HFF-Myc (cell line): ENCODE results near the gene PRSS57.

ENCODE experiments used
- DNase-seq: peaks from one replicate; pipeline ENCODE4 v3.0.0-alpha.2; 2011; ENCODE audit warnings: low read depth; ENCODE audit errors: extremely low read depth
- H3K4me3 ChIP-seq: replicated peaks from 2 replicates; pipeline ENCODE4 v1.5.1; 2011; ENCODE audit warnings: low read depth, mild to moderate bottlenecking, control low read depth, low read length
- CTCF ChIP-seq: IDR thresholded peaks from 2 replicates; pipeline ENCODE4 v1.5.1; 2012; ENCODE audit warnings: mild to moderate bottlenecking, low read depth, low read length, control low read depth; ENCODE audit errors: missing control alignments

Gene PRSS57

DNA sequence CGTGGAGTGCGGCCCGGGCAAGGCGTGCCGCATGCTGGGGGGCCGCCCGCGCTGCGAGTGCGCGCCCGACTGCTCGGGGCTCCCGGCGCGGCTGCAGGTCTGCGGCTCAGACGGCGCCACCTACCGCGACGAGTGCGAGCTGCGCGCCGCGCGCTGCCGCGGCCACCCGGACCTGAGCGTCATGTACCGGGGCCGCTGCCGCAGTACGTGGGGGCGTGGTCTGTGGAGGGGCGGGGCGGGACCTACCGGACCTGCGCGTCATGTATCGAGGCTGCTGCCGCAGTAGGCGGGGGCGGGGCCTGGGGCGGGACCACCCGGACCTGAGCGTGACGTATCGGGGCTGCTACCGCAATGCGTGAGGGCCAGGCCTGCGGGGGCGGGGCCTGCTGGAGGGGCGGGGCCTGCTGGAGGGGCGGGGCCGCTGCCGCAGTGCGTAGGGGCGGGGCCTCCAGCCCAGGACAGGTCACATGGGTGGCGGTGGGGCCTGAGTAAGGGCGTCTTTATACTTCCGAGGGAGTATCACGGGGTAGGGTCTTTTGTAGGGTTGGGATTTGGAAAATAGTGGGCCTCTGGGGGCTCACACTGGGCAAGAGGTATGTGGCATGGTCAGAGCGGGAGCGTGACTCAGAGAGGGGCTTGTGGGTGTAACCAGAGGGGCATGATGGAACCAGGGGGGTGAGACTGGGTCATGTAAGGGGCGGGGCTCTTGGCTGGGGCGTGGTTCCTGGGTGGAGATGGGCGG, 14.8 kb downstream of the PRSS57 start:
- H3K4me3 ChIP-seq = peak overlapping the region; percentile 68
- DNase-seq = peak; percentile 88
- TF ChIP-seq CTCF = no peak

DNA sequence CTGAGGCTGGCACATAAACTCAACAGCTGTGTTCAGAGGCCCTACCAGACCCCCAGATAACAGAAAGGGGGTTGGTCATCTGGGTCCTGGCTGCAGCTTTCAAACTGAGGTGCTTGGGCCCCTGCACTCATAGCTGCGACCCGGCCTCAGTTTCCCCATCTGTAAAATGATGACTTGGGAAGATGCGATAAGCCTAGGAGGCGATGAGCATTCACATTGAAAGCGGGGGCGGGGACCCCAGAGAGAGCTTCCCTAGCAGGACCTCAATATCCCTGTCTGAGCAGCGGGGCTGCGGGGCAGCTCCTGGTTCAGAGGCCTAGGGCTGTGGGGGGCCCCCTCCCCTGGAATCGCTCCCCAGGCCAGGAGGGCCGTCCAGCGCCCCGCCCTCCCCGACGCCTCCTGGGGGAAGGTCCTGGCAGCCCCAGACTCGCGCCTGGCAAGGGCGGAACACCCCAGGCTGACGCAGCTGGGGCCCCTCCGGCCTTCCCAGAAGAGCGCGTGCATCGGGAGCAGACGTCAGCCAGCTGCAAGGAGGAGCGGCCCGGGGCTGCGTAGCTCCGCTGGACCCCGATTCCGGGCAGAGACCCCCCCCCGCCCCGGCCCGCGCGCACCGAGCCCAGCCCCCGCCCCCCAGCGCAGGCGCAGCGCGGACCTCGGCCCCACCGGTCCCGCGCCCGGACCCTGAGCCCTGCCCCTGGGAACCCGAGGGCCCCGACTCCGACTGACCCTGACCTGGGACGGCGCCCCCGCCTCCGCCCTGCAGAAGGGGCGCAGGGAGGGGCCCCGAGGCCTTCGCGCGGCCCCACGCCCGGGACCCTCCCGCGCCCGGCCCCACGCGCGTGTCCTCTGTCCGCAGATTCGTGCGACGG, 15.6 kb downstream of the PRSS57 start:
- no peak for DNase-seq
- peak overlapping the region; percentile 68 for H3K4me3 ChIP-seq
- TF ChIP-seq CTCF = no peak

- H3K4me3 ChIP-seq = peak overlapping the region; percentile 68
- no peak for TF ChIP-seq CTCF
- DNase-seq = no peak
These were observed 16.4 kb downstream of the PRSS57 start for GRCh38 chr19:678791-679388.

DNA sequence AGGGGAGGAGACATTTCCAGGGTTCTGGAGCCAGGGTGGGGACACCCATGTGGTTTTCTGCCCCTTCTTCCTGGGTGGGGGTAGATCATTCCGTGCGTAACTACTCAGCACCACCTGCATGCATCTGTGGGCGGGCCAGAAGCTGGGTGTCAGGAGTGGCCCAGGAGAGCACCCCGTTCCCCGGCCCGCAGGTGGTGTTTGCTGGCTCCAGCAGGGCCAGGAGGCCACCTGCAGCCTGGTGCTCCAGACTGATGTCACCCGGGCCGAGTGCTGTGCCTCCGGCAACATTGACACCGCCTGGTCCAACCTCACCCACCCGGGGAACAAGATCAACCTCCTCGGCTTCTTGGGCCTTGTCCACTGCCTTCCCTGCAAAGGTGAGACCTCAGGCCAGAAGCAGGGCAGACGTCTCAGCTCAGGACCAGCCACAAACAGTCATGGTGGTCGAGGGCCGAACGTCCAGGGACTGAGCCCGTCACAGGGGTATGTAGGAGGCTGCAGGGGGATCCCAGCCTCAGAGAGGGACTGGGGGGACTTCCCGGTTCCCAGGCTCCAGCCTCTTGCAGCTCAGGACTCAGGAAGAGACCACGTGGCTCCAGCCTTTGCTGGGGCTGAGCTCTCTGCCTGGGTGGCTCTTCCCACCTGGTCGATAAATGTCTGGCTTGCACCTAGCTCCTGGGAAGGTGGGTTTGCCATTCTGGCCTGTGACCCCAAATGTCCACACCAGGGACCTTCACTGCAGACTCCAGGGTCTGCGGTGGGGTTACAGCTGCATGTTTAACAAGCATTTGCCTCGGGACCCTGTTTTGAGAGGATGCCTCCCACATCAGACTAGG, 17.4 kb downstream of the PRSS57 start:
- TF ChIP-seq CTCF = no peak
- no peak for DNase-seq
- H3K4me3 ChIP-seq = peak overlapping the region; percentile 33

- peak overlapping the region; percentile 51 for H3K4me3 ChIP-seq
- DNase-seq = no peak
These were observed 18.1 kb downstream of the PRSS57 start for GRCh38 chr19:677201-677600.

More at GRCh38 chr19:677201-677600, 18.1 kb downstream of the PRSS57 start:
- no peak for TF ChIP-seq CTCF
